NCI-H1417 (cell line): ENCODE data around the gene SETD3.

ENCODE experiments used
- DNase-seq, 3 experiments: peaks; one replicate each; lab custom pipeline; 2025; lab: John Stamatoyannopoulos, UW

The SETD3 gene

DNA sequence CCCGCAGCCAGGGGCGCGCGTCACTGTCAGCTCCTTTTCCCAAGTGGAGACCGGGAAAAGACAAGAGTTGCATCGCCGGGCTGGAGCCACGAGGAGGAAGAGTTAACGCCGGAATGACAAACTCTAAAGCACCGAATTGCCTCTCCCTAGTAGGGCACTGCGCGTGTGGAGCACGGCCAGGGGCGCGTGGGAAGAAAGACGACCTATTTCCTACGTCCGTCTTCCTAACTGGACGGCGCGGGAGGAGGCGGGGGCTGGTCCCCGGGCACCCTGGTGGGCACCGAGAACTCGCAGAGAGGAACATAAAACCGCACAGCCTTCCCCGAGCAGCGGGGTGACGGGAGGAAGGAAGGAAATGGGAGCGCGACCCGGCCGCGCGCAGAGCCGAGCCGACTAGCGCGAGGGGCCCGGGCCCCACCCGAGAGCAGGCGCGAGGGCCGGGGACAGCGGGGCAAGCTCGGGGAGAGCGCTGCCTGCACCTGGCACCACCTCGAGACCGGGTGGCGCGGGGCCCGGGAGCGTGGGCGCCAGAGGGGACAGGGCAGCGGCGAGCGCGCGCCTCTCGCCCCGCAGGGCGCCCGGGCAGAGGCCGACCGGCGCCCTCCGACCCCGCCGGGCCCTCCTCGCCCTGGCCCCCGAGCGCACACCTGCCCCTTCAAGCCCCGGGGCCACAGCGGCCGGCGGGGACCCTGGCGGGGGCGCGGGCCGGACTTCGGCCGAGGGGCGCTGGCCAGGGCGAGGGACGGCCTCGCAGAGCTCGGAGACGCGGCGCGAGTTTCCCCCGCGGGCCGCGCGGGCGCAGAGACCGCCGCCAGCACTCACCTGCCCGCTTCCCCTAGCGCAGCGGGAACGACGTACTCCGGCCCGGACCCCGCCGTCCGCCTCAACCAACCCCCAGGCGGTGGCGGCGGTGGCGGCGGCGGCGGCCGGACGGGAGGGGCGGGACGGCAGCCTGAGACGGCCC is at the start of gene SETD3:
TSS of gene SETD3 (minus strand) at position 954 of the 964 bp plus-strand sequence. CDS start 15,054 bp downstream, outside the sequence.
- DNase-seq = peak in 2 of 3 experiments; percentile 72 to 78

DNA sequence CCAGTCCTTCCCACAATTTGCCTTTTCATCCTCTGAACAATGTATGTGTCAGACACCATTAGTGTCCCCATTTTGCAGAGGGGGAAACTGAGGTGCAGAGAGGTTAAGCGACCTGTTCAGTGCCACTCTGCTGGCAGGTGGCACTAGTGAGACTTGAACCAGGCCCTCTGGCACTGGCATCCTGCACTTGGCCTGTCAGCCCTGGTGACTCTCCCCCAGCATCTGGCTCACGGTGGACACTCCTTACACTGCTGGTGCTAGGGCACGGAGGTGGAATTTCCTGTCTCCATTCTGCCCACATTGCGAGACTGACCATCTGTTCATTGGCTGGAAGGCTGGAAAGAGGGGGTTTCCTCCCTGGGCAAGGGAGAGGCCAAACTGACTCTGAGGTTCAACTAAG is 49.2 kb upstream of the SETD3 start:
- DNase-seq = no peak

DNA sequence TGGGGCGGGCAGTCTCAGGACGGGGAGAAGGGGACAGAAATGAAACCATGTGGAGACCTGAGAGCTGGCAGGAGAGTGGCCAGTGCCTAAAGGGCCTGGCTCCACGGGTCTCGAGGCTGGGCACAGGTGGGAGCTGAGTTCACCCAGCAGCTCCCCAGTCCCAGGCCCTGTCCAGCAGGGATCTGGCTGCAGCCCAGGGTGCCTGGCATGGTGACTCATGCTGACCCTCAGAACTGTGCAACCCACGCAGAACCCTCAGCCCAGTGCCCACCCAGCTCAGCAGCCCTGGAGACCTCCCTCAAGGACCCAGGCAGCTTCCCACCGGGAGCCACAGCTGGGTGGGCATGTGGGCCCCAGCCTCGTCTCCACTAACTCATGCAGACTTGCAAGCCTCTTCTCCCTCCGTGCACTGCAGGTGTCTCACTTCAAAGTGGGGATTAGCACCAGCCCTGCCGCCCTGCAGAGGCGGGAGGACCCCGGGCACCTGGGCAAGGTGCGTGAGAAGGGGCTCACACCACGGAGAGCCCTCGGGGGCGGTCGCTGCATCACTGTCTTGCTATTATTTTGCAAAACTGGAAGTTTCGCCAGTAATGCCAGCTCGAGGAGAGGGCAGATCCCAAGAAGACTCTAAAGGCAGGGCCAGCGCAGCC is 46.9 kb upstream of the SETD3 start:
- no peak for DNase-seq

DNA sequence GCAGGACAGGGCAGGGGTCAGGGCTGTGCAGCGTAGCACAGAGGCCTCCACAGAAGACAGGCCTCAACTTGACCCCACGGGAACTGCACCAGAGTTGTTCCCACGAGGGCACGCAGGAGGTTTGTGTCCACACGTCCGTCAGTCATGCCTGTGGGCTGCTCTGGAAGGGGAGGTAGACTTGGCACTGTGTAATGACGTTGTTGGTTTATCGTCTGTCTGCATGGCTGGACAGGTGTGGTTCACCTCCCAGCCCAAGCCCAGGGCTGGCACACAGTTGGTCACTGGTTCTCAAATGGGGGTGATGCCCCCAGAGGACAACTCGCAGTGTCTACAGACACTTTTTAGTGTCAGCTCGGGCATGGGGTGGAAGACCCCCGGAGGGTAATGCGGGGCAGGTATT is 46.4 kb upstream of the SETD3 start:
- no peak for DNase-seq

- DNase-seq = no peak
These were observed 45.0 kb upstream of the SETD3 start for GRCh38 chr14:99525699-99526080.

GRCh38 chr14:99524804-99525698 is 44.4 kb upstream of the SETD3 start:
- DNase-seq = peak in 2 of 3 experiments; percentile 42 to 48

- peak in 2 of 3 experiments; percentile 53 to 62 for DNase-seq
These were observed 43.5 kb upstream of the SETD3 start for GRCh38 chr14:99524091-99524661.

- DNase-seq = no peak
These were observed 43.0 kb upstream of the SETD3 start for GRCh38 chr14:99523704-99524055.

- peak in 2 of 3 experiments; percentile 41 to 65 for DNase-seq
These were observed 42.5 kb upstream of the SETD3 start for GRCh38 chr14:99522934-99523703.

DNA sequence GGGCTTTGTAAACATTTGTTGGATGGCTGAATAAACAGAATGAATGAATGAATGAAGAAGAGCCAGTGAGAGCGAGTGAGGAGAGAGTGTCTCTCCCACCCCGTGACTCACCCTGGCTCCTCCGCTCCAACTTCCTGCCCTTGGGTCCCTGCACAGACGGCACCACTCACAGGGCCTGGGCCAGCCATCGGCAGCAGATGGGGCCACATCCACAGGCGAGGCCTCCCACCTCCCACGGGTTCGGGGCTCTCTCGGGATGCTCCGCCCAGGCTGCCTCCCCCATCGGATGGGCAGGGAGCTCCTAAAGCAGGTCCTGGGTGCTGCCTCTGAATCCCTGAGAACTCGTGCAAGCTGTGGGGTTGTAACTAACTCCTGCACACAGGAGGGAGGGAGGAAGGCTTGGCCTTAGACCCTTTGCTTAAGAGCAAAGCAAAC is 41.8 kb upstream of the SETD3 start:
- no peak for DNase-seq

- no peak for DNase-seq
These were observed 41.4 kb upstream of the SETD3 start for GRCh38 chr14:99522025-99522401.

- no peak for DNase-seq
These were observed 40.7 kb upstream of the SETD3 start for GRCh38 chr14:99521176-99522024.

GRCh38 chr14:99520571-99521081 is 40.0 kb upstream of the SETD3 start:
- no peak for DNase-seq

DNA sequence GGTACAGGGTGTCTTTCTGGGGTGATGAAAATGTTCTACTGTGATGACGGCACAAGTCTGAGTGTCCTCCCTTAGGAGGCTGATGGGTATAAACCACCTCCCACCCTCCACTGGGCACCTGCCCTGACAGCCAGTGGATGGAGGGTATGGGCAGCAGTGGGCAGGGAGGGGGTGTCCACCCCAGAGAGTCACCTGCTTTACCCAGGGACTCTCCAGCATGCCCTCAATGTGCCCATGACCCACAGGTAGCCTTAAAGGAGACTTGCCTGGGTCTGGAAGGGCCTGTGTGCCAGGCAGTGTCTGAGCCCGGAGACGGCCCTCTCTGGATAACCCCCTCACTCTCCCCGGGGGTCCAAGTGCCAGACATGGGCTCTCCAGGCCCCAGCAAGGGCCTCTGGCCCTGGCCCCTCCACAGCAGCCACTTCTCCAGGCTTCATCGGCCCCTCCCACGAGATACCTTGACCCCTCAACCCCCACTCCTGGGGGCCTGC is 39.3 kb upstream of the SETD3 start:
- DNase-seq = no peak

GRCh38 chr14:99519347-99519881 is 38.8 kb upstream of the SETD3 start:
- DNase-seq = no peak

- DNase-seq = peak; percentile 61 to 85 (median 61)
These were observed 38.0 kb upstream of the SETD3 start for GRCh38 chr14:99518441-99519346.

DNA sequence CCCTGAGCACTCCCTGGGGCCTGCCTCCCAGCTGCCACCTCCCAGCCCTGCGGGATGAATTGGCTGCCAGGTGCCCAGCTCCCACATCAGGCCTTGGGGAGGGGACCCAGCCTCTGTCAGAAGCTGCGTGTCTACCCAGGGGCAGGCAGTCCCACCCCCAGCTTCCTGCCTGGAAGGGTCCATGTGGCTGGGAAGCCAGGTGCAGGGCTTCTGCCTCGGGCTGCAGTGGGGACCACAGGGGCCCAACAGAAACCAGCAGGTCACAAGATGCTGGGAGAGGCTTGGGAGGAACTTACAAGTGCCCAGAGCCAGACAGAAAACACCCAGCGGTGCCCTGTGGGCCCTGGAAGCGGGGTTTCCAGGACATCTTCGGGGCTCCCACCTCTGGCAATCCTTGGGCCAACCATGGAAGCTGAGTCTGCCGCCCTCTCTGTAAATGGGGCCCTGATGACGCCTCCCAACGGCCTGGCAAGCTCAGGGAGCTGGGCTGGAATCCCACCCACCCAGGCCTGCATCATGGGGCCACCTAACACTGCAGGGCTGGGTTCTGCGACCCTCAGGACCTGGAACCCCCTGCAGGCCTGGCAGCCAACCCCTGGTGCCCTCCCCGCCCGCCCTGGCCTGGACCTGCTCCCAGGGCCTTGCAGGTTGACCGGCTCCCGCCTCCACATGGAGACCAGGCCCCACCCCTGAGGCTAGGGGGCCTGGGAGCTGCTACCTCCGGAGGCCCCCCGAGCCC is 37.2 kb upstream of the SETD3 start:
- peak in 1 of 3 experiments; percentile 17 for DNase-seq
